Keratinocyte (primary cell): ENCODE data around the gene ACTN2. TPM values are rescaled to one million over a fixed set of nuclear protein-coding genes. Genes with fewer than 3 reads are reported as not detected.

ENCODE experiments used
- DNase-seq: peaks from one replicate; pipeline ENCODE4 v3.0.0-alpha.2; 2011; ENCODE audit warnings: low read depth, missing footprints, low spot score
- FAIRE-seq: peaks from 2 replicates; lab custom pipeline; 2011; peaks lifted over from hg19 to GRCh38; lab: Jason Lieb, UNC
- H2AFZ ChIP-seq: 2 replicates; pipeline ENCODE4 v1.6.0; 2012; ENCODE audit warnings: low read length, control low read depth, inconsistent platforms; ENCODE audit not compliant: control insufficient read depth
- H3K27ac ChIP-seq: 2 replicates; pipeline ENCODE4 v1.5.1; 2011; ENCODE audit warnings: low read length; ENCODE audit not compliant: control insufficient read depth, insufficient read depth
- H3K27me3 ChIP-seq: 3 replicates; pipeline ENCODE4 v1.6.0; 2011; ENCODE audit warnings: low read length; ENCODE audit not compliant: control insufficient read depth, insufficient read depth; ENCODE audit errors: extremely low read depth
- H3K36me3 ChIP-seq, 2 experiments: 2 replicates in 1 of 2; 3 replicates in 1 of 2; pipeline ENCODE4 v1.5.1; 2011; ENCODE audit warnings: low read length in 2 of 2, mild to moderate bottlenecking in 1 of 2; ENCODE audit not compliant: control insufficient read depth in 2 of 2, insufficient read depth in 2 of 2; ENCODE audit errors: extremely low read depth in 1 of 2
- H3K4me1 ChIP-seq: 3 replicates; pipeline ENCODE4 v1.5.1; 2011; ENCODE audit warnings: low read length; ENCODE audit not compliant: control insufficient read depth, insufficient read depth; ENCODE audit errors: extremely low read depth
- H3K4me2 ChIP-seq: 3 replicates; pipeline ENCODE4 v1.6.0; 2011; ENCODE audit warnings: low read depth, low read length; ENCODE audit not compliant: control insufficient read depth, insufficient read depth; ENCODE audit errors: extremely low read depth
- H3K4me3 ChIP-seq, 3 experiments: fragments of 200-600 bp in 1 of 3; sonication (generic) in 1 of 3; 2 replicates in 2 of 3; 3 replicates in 1 of 3; pipeline ENCODE4 v1.5.1; 2011 to 2016; ENCODE audit warnings: low read length in 3 of 3, mild to moderate bottlenecking in 3 of 3, control low read depth in 2 of 3, inconsistent platforms in 1 of 3, low read depth in 1 of 3, mixed read lengths in 1 of 3, mixed run types in 1 of 3, moderate library complexity in 1 of 3; ENCODE audit not compliant: control insufficient read depth in 2 of 3, insufficient read depth in 2 of 3; ENCODE audit errors: extremely low read depth in 1 of 3
- H3K79me2 ChIP-seq: 2 replicates; pipeline ENCODE4 v1.6.0; 2012; ENCODE audit warnings: low read length; ENCODE audit not compliant: control insufficient read depth, insufficient read depth
- H3K9ac ChIP-seq: 3 replicates; pipeline ENCODE4 v1.6.0; 2011; ENCODE audit warnings: low read length; ENCODE audit not compliant: control insufficient read depth, insufficient read depth; ENCODE audit errors: extremely low read depth
- H3K9me1 ChIP-seq: 3 replicates; pipeline ENCODE4 v1.6.0; 2011; ENCODE audit warnings: low read length; ENCODE audit not compliant: control insufficient read depth, insufficient read depth; ENCODE audit errors: extremely low read depth
- H3K9me3 ChIP-seq: 2 replicates; pipeline ENCODE4 v1.5.1; 2012; ENCODE audit warnings: low read depth, low read length; ENCODE audit not compliant: control insufficient read depth
- H4K20me1 ChIP-seq: 3 replicates; pipeline ENCODE4 v1.6.0; 2011; ENCODE audit warnings: low read length; ENCODE audit not compliant: control insufficient read depth, insufficient read depth; ENCODE audit errors: extremely low read depth
- CTCF ChIP-seq, 3 experiments: IDR thresholded peaks in 1 of 3; conservative IDR thresholded peaks in 1 of 3; optimal IDR thresholded peaks in 1 of 3; 2 replicates in 2 of 3; 3 replicates in 1 of 3; pipeline versions ENCODE3 to v1.5.1; 2011; ENCODE audit warnings: low read length in 3 of 3, mild to moderate bottlenecking in 3 of 3, moderate library complexity in 2 of 3, control low read depth in 1 of 3, inconsistent platforms in 1 of 3; ENCODE audit not compliant: insufficient read depth in 2 of 3; ENCODE audit errors: extremely low read depth in 1 of 3
- EZH2 ChIP-seq: IDR thresholded peaks from one replicate; pipeline ENCODE4 v1.6.1; 2012; ENCODE audit warnings: inconsistent platforms, mild to moderate bottlenecking, low read length, moderate library complexity
- dilution Hi-C: fragments of 300-500 bp; cut with MboI; formaldehyde crosslinking; loops from one replicate; pipeline ENCODE4 v1.7.0; 2020; ENCODE audit warnings: low sequenced_read_pairs; ENCODE audit not compliant: extremely low pct_ligation_motif_present
- polyA plus RNA-seq, 5 experiments: library from polyadenylated mRNA; depleted of rRNA in 3 of 5; stranded (reverse) in 3 of 5; stranded (forward) in 1 of 5; unstranded in 1 of 5; fragments of >200 nt; gene quantifications; 1 replicate in 1 of 5; 2 replicates in 3 of 5; 3 replicates in 1 of 5; pipeline versions ENCODE4 v1.2.1 to v1.2.3, GENCODE V29; 2011 to 2012; ENCODE audit warnings: missing spikeins in 2 of 5, low read depth in 1 of 5, low replicate concordance in 1 of 5

The ACTN2 gene
- polyA plus RNA-seq, 1 donor (not counting 4 experiments of a cell fraction or from before 2014, with no cell fraction given) = not detected

DNA sequence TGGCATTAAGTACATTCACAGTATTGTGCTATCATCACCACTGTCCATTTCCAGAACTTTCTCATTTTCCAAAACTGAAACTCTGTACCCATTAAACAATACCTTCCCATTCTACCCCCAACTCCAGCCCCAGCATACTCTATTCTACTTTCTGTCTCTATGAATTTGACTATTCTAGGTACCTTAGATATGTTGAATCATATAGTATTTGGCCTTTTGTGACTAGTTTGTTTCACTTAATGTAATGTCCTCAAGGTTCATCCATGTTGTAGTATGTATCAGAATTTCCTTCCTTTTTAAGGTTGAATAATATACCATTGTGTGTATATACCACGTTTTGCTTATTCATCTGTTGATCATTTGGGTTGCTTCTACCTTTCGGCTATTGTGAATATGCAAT is 120.3 kb downstream of the ACTN2 start:
- Histone ChIP-seq H2AFZ (no peak overlapping the region), H3K4me2 (no peak overlapping the region), H3K27ac (no peak overlapping the region), H3K4me1 (no peaks in the 10 kb centered on the region), H3K9me1 (no peaks in the 10 kb centered on the region), H3K9me3 (no peaks in the 10 kb centered on the region), H3K9ac (no peak overlapping the region), H3K36me3 (peaks cover 10 to 12% of the 10 kb centered on the region in 2 experiments), H3K4me3 (no peak overlapping the region), H4K20me1 (no peaks in the 10 kb centered on the region), H3K27me3 (no peaks in the 10 kb centered on the region), H3K79me2 (peaks cover 17% of the 10 kb centered on the region)
- FAIRE-seq (no peak), DNase-seq (no peak)
- dilution Hi-C loops = no loop called here
- TF ChIP-seq CTCF (optimal IDR thresholded peaks at IDR 0.05 in 1 of 3, IDR thresholded peaks at IDR 0.05 in 1 of 3, conservative IDR thresholded peaks at IDR 0.05 in 1 of 3; ENCODE audit: extremely low read depth in 1 of 3, insufficient read depth in 2 of 3, low read length in 3 of 3) = no peak
- no peak for TF ChIP-seq EZH2

DNA sequence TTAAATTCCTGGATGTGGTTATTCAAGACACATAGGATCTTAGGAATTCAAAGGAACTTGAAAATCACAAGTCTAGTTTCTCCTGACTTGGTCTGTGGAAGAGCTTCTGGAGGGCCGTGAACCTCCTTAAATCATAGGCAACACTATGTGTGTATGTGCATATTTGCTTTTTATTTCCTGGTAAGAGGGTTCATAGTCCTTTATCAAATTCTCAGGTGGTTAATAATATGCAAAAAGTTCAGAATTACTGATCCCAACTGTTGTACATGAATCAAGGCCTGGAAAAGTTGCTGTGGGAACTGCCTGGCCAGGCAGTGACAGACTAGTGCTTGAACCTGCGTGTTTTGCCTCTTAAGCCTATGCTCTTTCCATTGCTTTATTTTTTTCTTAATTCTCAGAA is 121.7 kb downstream of the ACTN2 start:
- Histone ChIP-seq H3K79me2 (peaks cover 6% of the 10 kb centered on the region), H3K9ac (no peak overlapping the region), H3K27ac (no peak overlapping the region), H4K20me1 (no peaks in the 10 kb centered on the region), H3K9me3 (no peaks in the 10 kb centered on the region), H3K4me1 (no peaks in the 10 kb centered on the region), H3K4me2 (no peak overlapping the region), H2AFZ (no peak overlapping the region), H3K9me1 (no peaks in the 10 kb centered on the region), H3K27me3 (no peaks in the 10 kb centered on the region), H3K4me3 (no peak overlapping the region), H3K36me3 (peaks cover 11 to 12% of the 10 kb centered on the region in 2 experiments)
- dilution Hi-C loops = no loop called here
- TF ChIP-seq CTCF (optimal IDR thresholded peaks at IDR 0.05 in 1 of 3, IDR thresholded peaks at IDR 0.05 in 1 of 3, conservative IDR thresholded peaks at IDR 0.05 in 1 of 3; ENCODE audit: extremely low read depth in 1 of 3, insufficient read depth in 2 of 3, low read length in 3 of 3) = no peak
- TF ChIP-seq EZH2 = no peak
- no peak for FAIRE-seq
- no peak for DNase-seq
